ENCODE measurements around the gene PGA4. TPM values are rescaled to one million over a fixed set of nuclear protein-coding genes. Genes with fewer than 3 reads are reported as not detected.
"Not testable (repeated sequence)": the region's sequence is repeated elsewhere in the genome, so short reads cannot be mapped to it uniquely, and the experiment has no call there.

PGA4 gene
- total RNA-seq, 2 experiments from 2014 or later, result not detected

GRCh38 chr11:61213711-61214324 is 8.3 kb upstream of the PGA4 start:
- H3K4me1 Mint-ChIP-seq; H3K36me3 Mint-ChIP-seq; H3K27ac Mint-ChIP-seq; H3K4me3 Mint-ChIP-seq; ATAC-seq (ENCODE audit: low read depth); DNase-seq; H3K9me3 Mint-ChIP-seq; H3K27me3 Mint-ChIP-seq; POLR2A ChIA-PET: not testable (repeated sequence)

- ATAC-seq (ENCODE audit: low read depth); H3K36me3 Mint-ChIP-seq; POLR2A ChIA-PET; H3K27ac Mint-ChIP-seq; H3K27me3 Mint-ChIP-seq; H3K4me1 Mint-ChIP-seq; H3K9me3 Mint-ChIP-seq; DNase-seq; H3K4me3 Mint-ChIP-seq: not testable (repeated sequence)
These were observed 3.8 kb upstream of the PGA4 start for GRCh38 chr11:61218306-61218705.

GRCh38 chr11:61219016-61219415 is 3.1 kb upstream of the PGA4 start:
- POLR2A ChIA-PET; H3K27ac Mint-ChIP-seq; H3K9me3 Mint-ChIP-seq; DNase-seq; ATAC-seq (ENCODE audit: low read depth); H3K27me3 Mint-ChIP-seq; H3K4me1 Mint-ChIP-seq; H3K4me3 Mint-ChIP-seq; H3K36me3 Mint-ChIP-seq: not testable (repeated sequence)

- H3K9me3 Mint-ChIP-seq; H3K27me3 Mint-ChIP-seq; H3K27ac Mint-ChIP-seq; POLR2A ChIA-PET; DNase-seq; H3K4me1 Mint-ChIP-seq; ATAC-seq (ENCODE audit: low read depth); H3K4me3 Mint-ChIP-seq; H3K36me3 Mint-ChIP-seq: not testable (repeated sequence)
These were observed 545 bp downstream of the PGA4 start for GRCh38 chr11:61222692-61223091.

GRCh38 chr11:61226457-61227137 is 4.5 kb downstream of the PGA4 start:
- H3K9me3 Mint-ChIP-seq; POLR2A ChIA-PET; H3K4me3 Mint-ChIP-seq; ATAC-seq (ENCODE audit: low read depth); H3K36me3 Mint-ChIP-seq; H3K4me1 Mint-ChIP-seq; DNase-seq; H3K27me3 Mint-ChIP-seq; H3K27ac Mint-ChIP-seq: not testable (repeated sequence)

DNA sequence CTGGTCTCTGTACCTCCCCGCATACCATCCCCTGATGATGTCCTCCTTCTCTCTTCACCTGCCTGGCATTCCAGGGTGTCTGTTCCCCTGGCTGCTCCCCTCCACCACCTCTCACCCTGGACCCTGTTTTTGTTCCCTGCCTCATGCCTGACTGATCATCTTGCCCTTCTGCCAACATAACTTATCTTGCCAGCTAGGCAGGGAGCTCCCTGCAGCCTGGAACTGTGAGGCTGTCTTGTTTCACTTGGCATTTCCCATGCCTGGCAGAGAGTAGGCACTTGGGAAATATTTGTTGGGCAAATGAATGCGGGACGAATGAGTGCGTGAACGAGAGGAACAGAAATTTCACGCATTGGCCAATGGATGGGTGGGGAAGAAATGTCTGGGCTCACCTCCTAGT is 7.3 kb downstream of the PGA4 start:
- H3K9me3 Mint-ChIP-seq; H3K36me3 Mint-ChIP-seq; H3K27ac Mint-ChIP-seq; ATAC-seq (ENCODE audit: low read depth); H3K4me3 Mint-ChIP-seq; H3K27me3 Mint-ChIP-seq; H3K4me1 Mint-ChIP-seq; DNase-seq; POLR2A ChIA-PET: not testable (repeated sequence)

DNA sequence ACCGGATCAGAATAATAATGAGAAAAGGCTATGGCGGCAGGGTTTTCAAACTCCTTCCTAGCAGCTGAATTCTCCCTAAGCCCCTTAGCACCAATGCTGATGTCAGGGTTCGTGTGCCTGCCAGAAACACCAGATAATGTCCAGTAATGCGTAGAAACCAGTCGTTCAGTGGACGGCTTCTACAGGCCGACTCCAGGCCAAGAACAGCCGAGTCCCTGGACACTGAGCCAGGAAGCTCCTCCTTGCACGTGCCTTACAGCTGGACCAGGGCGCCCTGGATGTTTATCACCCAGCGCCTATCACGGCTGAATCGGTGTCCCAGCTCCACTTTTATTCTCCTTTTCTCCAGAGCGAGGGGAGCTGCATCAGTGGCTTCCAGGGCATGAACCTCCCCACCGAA is 8.9 kb downstream of the PGA4 start:
- H3K36me3 Mint-ChIP-seq; H3K27ac Mint-ChIP-seq; DNase-seq; POLR2A ChIA-PET; H3K9me3 Mint-ChIP-seq; ATAC-seq (ENCODE audit: low read depth); H3K27me3 Mint-ChIP-seq; H3K4me1 Mint-ChIP-seq; H3K4me3 Mint-ChIP-seq: not testable (repeated sequence)

GRCh38 chr11:61231585-61231984 is 9.4 kb downstream of the PGA4 start:
- DNase-seq; H3K4me1 Mint-ChIP-seq; H3K36me3 Mint-ChIP-seq; H3K27me3 Mint-ChIP-seq; H3K27ac Mint-ChIP-seq; H3K9me3 Mint-ChIP-seq; ATAC-seq (ENCODE audit: low read depth); H3K4me3 Mint-ChIP-seq; POLR2A ChIA-PET: not testable (repeated sequence)

DNA sequence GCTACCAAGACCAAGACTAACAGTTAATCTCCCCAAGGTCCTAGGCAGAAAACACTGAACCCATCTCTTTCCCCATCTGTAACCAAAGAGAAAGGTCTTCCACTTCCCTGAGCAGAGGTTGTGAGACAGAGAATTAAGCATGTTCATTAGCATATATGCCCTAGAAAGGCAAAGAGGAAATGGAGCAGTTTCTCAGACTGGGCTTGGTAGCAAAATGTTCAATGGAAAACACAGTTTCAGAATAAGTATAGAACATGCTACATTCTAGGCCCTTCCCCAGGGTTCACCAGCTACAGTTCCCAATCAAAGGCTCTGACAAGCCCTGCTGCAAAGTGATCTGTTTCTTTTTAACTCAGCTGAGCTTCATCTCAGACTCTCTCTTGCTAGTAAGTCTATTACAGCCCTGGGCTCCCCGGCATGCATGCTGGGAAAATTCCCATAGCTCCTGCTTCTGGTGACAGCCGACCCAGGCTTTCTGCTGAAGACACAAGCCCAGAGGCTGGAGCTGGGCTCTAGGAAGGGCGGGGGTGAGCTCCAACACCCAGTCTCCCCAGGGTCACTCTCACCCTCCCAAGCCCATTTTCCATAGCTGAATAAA is 10.5 kb downstream of the PGA4 start:
- H3K9me3 Mint-ChIP-seq; H3K36me3 Mint-ChIP-seq; DNase-seq; H3K27ac Mint-ChIP-seq; H3K4me1 Mint-ChIP-seq; H3K27me3 Mint-ChIP-seq; POLR2A ChIA-PET; ATAC-seq (ENCODE audit: low read depth); H3K4me3 Mint-ChIP-seq: not testable (repeated sequence)

DNA sequence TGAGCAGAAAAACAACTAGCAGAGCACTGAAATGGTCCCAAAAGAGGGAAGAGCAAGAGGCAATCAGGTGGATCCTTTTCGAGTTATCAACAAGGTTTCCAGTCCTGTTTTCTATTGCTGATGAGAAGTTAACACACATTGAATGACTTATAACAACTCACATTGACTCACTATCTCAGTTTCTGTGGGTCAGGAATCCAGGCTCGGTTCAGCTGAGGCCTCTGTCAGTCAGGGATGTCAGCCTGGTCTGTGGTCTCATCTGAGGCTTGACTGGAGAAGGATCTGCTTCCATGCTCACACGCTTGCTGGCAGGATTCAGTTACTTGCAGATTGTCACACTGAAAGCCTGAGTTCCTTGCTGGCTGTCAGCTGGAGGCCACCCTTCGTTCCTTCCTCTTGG is 15.0 kb downstream of the PGA4 start:
- ATAC-seq (ENCODE audit: low read depth); H3K4me3 Mint-ChIP-seq; H3K4me1 Mint-ChIP-seq; DNase-seq; H3K27ac Mint-ChIP-seq; POLR2A ChIA-PET; H3K27me3 Mint-ChIP-seq; H3K9me3 Mint-ChIP-seq; H3K36me3 Mint-ChIP-seq: not testable (repeated sequence)

DNA sequence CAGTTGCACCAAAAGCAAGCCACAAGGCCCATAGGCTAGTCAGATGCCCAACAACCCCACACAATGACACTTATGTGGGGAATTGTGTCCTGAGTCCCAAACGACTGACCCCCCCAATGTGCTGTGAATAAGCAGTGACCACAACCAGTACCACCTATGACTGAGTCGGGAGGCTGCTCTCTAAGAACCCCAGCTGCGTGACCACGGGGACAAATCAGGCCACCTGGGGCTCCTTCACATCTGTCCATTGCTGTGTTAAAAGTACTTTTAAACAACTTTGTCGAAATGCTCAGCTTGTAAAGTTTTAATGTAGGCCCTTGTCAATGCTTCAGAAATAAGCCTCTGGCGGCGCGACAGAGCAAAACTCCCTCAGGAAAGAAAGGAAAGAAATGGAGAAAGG is 18.1 kb downstream of the PGA4 start:
- DNase-seq; H3K27ac Mint-ChIP-seq; H3K9me3 Mint-ChIP-seq; H3K27me3 Mint-ChIP-seq; H3K36me3 Mint-ChIP-seq; H3K4me3 Mint-ChIP-seq; H3K4me1 Mint-ChIP-seq; ATAC-seq (ENCODE audit: low read depth); POLR2A ChIA-PET: not testable (repeated sequence)

GRCh38 chr11:61240875-61241274 is 18.7 kb downstream of the PGA4 start, which contains the start of gene PGA5:
TSS of gene PGA5 (plus strand) at chr11:61241175. CDS start at chr11:61241227, 52 bp downstream.
- H3K27me3 Mint-ChIP-seq; H3K9me3 Mint-ChIP-seq; H3K4me3 Mint-ChIP-seq; ATAC-seq (ENCODE audit: low read depth); H3K4me1 Mint-ChIP-seq; DNase-seq; POLR2A ChIA-PET; H3K36me3 Mint-ChIP-seq; H3K27ac Mint-ChIP-seq: not testable (repeated sequence)

DNA sequence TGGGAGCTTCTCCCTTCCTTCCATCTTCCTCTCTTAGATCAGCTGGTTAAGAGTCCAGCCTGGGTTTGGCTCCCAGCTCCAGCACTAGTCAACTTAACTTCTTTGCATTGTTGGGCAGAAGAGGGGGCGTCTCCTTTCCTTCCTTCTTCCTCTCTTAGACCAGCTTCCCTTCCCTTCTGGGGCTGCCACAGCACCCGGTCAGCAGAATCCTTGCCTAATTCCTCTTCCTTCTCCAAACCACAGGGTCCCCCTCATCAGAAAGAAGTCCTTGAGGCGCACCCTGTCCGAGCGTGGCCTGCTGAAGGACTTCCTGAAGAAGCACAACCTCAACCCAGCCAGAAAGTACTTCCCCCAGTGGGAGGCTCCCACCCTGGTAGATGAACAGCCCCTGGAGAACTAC is 19.4 kb downstream of the PGA4 start:
- H3K36me3 Mint-ChIP-seq; H3K27me3 Mint-ChIP-seq; H3K4me3 Mint-ChIP-seq; ATAC-seq (ENCODE audit: low read depth); H3K9me3 Mint-ChIP-seq; DNase-seq; POLR2A ChIA-PET; H3K4me1 Mint-ChIP-seq; H3K27ac Mint-ChIP-seq: not testable (repeated sequence)

DNA sequence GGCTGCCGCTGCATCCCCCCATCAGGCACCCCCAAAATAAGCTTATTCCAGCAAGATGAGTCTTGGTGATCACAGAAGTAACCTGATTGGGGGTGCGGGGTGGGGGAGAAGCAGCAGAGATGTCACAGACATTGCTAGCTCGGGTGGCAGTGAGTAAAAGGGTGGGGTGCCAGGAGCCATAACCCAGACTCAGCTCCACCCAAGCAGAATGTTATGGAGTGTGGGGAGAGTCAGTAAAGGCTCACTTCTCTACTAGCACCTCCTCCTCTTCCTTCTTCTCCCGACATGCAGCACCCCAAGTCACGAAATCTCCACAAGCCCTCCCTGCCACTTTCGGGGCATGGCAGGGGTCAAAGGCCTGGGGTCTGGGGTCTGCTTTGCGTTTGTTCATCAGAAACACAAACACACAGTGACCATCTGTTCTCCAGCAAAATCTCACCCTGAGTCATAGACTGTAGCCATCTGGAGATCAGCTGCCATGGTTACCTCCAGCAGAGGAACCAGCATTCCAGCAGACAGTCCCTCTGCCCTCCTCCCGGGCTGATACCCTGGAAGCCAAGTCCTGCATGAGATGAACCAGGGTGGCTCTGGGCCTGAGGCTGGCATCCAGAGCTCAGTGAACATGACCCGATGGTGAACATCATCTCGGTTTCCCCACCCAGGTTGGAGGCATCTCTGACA is 23.3 kb downstream of the PGA4 start:
- H3K9me3 Mint-ChIP-seq; H3K36me3 Mint-ChIP-seq; ATAC-seq (ENCODE audit: low read depth); POLR2A ChIA-PET; H3K4me3 Mint-ChIP-seq; H3K4me1 Mint-ChIP-seq; H3K27me3 Mint-ChIP-seq; H3K27ac Mint-ChIP-seq; DNase-seq: not testable (repeated sequence)

Measured in activated naive CD8-positive, alpha-beta T cell treated with anti-CD3 and anti-CD28 coated beads, Interleukin-2, amount 10 ng/mL, durations not matched to agents 7 days and 5 days (primary cell).